HG03135 (cell line): ENCODE measurements around the gene KIR3DL2.
"Not testable (repeated sequence)": the region's sequence is repeated elsewhere in the genome, so short reads cannot be mapped to it uniquely, and the experiment has no call there.

Experiments used
- ATAC-seq: cut with Tn5 transposase; IDR thresholded peaks from one replicate; pipeline ENCODE4 v1.9.1; 2021; ENCODE audit warnings: mild to moderate bottlenecking, moderate library complexity; ENCODE audit not compliant: unreplicated experiment

The KIR3DL2 gene

DNA sequence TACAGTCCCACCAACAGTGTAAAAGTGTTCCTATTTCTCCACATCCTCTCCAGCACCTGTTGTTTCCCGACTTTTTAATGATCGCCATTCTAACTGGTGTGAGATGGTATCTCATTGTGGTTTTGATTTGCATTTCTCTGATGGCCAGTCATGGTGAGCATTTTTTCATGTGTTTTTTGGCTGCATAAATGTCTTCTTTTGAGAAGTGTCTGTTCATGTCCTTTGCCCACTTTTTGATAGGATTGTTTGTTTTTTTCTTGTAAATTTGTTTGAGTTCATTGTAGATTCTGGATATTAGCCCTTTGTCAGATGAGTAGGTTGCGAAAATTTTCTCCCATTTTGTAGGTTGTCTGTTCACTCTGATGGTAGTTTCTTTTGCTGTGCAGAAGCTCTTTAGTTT is 13.2 kb downstream of the KIR3DL2 start:
- ATAC-seq = not testable (repeated sequence)

DNA sequence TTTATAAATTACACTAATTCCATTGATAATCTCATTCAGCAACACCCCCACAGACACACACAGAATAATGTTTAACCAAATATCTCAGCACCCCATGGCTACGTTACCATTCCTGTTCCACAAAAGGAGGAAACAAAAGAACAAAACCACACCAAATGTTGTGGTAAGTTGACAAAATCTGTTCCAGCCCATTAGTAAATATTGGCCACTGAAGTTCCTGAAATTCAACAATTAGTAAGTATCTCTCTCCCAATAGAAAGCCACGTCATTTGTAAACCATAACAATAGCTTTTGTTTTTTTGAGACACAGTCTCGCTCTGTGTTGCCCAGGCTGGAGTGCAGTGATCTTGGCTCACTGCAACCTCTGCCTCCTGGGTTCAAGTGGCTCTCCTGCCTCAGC is 21.5 kb downstream of the KIR3DL2 start:
- ATAC-seq = no peak

DNA sequence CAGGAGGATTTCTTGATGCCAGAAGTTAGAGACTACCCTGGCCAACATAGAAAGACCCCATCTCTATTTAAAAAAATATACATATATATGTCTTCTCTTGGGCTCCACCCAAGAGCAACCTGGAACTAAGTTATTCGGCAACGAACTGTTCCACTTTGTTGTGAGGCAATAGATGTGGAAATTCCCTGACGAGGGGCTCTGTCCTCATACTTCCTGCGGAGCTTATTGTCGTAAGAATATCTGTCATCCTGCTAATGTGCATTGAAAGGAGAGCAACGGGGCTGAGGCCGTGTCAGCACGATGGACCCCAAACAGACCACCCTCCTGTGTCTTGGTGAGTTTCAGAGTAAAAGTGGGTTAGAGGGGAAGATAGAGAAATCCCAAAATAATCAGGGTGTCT is 23.7 kb downstream of the KIR3DL2 start, which contains the start of gene FCAR:
TSS of gene FCAR (plus strand) at position 246 of the 400 bp plus-strand sequence. CDS start at position 301, 55 bp downstream.
- no peak for ATAC-seq

DNA sequence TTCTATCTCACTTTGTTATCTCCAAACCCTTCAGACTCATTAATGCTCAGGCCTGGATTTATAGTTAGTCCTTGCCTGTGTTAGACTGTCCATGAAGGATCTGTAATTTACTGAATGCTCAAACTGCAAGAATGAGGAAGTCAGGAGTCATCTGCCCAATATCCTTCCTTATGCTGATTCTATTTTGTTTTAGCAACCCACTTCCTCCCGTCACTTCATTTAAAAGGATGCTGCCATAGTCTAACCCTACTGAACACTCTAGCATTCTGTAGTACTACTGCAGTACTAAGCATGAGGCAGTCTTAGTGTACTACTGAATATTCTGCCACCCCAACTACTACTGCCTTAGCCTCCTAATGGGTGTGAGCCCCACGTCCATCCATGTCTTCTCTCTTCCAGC is 25.3 kb downstream of the KIR3DL2 start:
- ATAC-seq = no peak

DNA sequence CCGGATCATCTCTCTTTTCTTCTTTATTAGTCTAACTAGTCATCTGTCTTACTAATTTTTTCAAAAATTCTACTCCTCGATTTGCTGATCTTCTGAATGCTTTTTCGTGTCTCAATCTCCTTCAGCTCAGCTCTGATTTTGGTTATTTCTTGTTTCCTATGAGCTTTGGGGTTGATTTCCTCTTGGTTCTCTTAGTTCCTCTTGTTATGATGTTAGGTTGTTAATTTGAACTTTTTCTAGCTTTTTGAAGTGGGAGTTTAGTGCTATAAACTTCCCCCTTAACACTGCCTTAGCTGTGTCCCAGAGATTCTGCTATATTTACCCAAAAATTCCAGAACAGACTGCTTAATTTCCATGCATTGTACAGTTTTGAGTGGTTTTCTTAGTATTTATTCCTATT is 27.2 kb downstream of the KIR3DL2 start:
- no peak for ATAC-seq

DNA sequence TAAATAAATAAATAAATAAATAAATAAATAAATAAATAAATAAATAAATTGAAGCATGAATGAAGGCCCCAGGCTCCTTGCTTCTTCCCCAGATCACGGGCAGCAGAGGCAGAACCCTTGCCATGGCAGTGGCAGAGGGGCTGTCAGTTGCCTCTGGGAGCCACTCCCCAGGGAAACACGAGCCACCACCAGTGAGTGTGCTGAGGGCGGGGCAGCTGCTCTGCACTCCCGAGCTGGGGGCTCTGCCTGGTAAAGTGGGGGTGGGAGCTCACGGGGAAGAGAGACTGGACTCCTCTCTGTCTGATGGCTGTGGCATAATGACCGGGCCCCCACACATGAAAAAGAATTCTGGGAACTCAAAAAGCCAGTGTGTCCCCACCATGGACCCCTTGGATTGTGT is 31.6 kb downstream of the KIR3DL2 start:
- no peak for ATAC-seq

DNA sequence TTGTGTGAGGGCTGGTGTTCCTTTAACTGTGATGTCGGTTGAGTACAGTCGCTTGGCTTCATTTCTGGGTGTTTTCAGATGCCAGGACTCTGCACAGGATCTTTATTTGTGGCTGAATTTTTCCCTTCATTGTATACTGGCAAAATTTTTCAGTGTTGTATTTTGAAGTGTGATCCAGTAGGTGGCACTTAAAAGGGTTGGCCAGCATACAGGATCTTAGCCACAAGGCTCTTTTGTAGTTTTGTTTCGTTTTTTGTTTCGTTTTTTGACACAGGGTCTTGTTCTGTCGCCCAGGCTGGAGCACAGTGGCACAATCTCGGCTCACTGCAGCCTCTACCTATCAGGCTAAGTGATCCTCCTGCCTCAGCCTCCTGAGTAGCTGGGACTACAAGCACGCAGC is 32.5 kb downstream of the KIR3DL2 start:
- ATAC-seq = no peak

DNA sequence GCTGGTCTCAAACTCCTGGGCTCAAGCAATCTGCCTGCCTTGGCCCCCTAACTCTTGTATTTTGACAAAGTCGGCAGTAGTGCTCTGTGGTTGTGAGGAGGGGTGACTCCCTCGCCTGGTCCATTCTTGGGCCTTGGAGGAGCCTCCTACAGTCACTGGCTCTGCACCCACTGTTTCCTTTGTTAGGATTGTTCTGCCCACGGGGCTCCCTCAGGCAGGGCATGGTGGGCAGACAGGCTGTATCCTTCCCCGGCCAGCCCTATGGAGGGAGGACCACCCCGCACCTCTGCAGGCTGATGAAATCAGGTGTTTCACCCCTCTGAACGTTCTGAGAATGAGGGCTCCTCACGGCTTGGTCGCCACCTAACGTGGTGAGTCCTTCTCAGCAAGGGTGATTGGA is 33.0 kb downstream of the KIR3DL2 start:
- ATAC-seq = no peak

DNA sequence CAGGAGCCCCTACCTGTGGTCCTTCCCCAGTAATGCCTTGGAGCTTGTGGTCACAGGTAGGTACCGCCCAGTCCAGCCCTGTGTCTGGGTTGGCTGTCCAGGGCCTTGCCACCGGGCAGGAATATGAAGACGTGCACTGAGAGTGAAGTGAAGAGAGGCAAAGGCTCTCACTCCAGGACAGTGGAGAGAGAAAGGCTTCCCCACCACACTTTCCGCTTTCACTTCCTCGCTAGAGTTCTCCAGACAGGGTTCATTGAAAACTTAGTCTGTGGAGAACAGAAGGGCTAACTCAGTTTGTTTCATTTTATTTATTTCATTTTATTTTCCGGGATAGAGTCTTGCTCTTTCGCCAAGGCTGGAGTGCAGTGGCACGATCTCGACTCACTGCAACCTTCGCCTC is 38.0 kb downstream of the KIR3DL2 start:
- no peak for ATAC-seq

DNA sequence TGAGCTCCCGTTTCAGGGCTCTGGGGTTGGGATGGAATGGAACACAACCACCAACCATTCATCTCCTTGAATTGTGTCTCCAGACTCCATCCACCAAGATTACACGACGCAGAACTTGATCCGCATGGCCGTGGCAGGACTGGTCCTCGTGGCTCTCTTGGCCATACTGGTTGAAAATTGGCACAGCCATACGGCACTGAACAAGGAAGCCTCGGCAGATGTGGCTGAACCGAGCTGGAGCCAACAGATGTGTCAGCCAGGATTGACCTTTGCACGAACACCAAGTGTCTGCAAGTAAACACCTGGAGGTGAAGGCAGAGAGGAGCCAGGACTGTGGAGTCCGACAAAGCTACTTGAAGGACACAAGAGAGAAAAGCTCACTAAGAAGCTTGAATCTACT is 39.3 kb downstream of the KIR3DL2 start:
- no peak for ATAC-seq

DNA sequence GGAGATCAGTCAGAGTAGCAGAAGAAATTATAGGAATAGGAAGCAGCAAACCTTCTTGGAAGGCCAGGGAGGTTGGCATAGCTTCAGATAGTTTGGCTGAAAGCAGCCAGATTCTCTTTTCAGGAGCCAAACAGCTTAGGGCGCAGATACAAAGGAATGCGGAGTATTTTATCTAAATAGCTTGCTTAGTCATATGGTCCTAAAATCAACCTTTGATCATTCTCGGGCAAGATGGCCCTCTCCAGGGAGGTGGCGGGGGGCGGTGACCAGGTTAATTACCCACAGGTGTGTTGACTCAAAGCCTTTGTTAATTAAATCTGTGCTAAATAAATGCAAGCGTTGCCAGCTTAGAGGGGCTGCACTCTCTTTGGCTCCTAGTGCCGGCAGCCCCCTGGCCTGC is 43.2 kb downstream of the KIR3DL2 start:
- no peak for ATAC-seq

DNA sequence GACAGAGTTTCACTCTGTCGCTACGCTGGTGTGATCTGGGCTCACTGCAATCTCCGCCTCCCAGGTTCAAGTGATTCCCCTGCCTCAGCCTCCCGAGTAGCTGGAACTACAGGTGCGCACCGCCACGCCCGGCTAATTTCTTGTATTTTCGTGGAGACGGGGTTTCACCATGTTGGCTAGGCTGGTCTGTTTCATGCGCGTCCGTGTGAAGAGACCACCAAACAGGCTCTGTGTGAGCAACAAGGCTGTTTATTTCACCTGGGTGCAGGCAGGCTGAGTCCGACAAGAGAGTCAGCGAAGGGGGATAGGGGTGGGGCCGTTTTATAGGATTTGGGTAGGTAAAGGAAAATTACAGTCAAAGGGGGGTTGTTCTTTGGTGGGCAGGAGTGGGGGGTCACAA is 43.9 kb downstream of the KIR3DL2 start:
- ATAC-seq = not testable (repeated sequence)

DNA sequence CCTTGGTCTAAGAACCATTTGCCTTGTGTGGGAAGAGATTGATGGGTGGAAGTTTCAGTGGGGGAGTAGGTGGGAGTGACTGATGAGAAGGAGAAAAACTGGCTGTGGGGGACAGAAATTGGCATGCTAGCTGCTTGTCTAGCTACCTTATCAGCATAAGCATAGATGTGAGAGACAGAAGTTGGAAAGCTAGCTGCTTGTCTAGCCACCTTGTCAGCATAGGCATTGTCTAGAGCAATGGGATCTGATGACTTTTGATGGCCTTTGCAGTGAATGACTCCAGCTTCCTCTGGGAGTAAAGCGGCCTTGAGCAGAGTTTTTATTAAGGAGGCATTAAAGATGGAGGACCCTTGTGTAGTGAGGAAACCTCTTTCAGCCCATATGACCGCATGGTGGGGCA is 45.8 kb downstream of the KIR3DL2 start:
- ATAC-seq = no peak

DNA sequence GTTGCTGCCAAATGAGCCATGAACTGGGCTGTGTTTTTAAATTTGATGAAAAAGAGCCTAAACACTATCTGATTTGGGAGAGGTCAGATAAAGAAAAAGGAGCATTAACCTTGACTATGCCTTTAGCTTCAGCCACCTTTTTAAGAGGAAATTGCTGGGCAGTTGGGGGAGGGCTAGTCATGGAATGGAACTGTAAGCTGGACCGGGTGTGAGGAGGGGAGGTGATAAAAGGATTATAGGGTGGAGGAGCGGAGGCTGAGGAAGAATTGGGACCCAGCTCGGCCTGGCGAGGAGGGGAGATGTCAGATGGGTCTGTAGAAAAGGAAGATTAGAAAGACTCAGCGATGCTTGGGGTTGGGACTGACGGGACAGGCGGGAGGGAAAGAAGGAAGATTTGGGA is 48.4 kb downstream of the KIR3DL2 start:
- ATAC-seq = not testable (repeated sequence)

DNA sequence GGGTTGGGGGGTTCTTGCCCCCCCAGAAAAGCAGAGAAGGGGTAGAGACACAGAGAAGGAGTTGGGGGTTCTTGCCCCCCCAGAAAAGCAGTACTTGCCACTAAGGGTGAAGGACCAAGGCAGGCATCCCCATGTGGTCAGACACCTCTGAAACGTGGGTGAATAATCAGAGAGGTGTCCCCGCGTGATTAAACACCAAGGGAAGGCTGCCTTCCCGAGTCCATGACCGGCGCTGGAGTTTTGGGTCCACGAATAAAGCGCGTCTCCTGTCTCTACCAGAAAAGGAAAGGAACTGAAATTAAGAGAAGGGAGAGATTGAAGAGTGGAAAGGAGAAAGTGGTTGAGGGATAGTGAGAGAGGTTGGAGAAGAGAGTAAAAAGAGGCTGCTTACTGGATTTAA is 49.4 kb downstream of the KIR3DL2 start:
- ATAC-seq = not testable (repeated sequence)

DNA sequence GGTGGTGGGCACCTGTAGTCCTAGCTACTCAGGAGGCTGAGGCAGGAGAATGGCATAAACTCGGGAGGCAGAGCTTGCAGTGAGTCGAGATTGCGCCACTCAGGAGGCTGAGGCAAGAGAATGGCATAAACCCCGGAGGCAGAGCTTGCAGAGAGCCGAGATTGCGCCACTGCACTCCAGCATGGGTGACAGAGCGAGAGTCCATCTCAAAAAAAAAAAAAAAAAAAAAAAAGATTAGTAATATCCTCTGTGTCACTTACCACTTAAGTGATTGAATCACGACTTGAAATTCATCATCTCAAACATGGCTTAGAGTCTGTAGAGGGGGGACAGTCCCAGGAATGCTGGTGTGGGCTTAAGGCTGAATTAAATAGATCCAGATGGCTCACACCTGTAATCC is 50.9 kb downstream of the KIR3DL2 start:
- ATAC-seq = not testable (repeated sequence)

DNA sequence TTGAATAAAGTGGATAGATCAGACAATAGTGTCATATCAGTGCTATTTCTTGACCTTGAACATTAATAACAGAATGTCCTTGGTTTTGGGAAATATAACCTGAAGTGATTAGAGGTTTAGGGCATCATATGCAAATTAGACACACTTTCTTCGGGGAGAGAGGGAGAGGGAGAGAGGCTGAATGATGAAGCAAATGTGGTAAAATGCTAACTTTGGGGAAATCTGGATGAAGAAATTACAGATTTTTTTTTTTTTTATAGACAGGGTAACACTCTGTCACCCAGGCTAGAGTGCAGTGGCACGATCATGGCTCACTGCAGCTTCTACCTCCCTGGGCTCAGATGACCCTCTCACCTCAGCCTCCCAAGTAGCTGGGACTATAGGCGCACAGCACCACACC is 51.8 kb downstream of the KIR3DL2 start:
- ATAC-seq = no peak

DNA sequence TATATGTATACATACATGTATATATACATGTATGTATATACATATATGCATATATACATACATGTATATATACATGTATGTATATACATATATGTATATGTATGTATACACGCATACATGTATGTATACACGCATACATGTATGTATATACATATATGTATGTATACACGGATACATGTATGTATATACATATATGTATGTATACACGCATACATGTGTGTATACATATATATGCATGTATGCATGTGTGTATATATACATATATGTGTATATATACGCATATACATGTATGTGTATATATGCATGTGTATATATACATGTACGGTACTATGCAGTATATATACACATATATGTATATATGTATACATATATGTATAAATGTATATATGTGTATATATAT is 53.1 kb downstream of the KIR3DL2 start:
- no peak for ATAC-seq

DNA sequence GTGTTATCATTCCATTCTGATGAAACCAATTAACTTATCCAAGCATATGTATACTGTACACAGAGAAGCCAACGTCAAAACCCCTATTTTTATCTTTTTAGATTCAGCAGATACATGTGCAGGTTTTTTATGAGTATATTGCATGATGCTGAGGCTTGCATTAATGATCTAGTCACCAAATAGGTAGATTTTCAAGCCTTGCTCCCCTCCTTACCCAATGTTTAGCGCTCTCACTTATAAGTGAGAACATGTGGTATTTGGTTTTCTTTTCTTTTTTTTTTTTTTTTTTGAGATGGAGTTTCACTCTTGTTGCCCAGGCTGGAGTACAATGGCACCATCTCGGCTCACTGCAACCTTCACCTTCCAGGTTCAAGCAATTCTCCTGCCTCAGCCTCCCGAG is 54.0 kb downstream of the KIR3DL2 start:
- not testable (repeated sequence) for ATAC-seq

DNA sequence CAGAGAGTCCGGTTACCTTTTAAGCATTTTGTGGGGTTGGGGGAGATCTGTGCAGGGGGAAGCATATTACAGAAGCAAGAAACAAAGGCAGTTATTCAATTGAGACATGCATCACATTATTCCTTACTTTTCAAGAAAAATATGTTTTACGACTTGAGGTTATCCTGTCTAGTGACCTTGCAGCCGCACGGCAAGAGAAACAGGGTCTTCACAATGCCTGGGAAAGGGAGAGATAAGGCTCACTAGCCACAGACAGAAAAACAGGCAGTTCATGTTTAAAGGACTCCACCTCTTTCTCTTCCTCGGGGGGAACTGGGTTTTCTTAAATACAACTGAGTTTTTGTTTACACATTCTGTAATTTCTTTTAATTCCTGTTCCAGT is 55.2 kb downstream of the KIR3DL2 start:
- ATAC-seq = no peak

DNA sequence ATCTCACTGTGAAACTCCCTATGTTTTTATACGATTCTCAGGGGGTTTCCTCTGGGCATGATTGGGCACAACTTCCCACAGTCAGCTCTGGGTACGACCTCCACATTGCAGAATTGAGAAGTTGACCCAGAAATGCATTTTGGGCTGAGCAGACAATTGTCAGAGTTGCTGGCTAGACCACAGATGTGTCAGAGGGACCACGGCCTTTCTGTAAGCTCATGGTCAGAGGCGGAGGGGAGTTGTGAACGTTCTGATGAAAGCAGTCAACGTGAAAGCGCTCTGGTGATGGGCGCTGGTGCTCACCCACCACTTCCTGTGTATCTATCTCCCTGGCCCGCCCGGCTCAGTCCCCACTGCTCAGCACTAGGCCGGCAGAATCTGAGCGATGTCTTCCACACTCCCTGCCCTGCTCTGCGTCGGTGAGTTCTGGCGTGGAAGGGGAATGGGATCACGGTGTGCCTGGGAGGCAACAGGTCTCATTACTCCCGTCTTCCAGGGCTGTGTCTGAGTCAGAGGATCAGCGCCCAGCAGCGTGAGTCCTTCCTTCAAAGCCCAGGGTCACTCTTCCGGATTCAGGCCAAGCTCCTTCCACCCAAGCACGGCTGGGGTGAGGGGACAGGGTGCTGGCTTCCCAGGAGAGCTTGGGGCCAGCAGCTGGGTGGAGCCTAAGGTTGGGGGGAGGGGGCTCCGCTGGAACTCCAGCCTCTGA is 55.7 kb downstream of the KIR3DL2 start, which contains the start of gene NCR1:
TSS of gene NCR1 (plus strand) at position 346 of the 709 bp plus-strand sequence. CDS start at position 386, 40 bp downstream.
- ATAC-seq = no peak

DNA sequence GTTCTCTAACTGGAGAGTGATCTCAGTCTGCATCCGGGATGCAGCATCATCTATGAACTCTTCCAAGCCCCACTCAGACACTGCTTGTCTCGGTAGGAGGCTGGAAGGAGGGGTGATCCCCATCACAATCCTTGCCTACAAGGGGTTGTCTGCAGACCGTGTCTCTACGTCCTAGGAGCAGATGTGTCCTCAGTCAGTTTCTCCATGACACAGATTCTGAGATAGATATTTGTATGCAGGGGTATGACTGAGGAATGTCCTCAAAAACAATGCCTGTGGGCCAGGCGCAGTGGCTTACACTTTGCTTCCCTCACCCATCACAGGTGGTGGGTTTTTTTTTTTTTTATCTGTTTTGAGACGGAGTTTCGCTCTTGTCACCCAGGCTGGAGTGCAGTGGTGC is 56.6 kb downstream of the KIR3DL2 start:
- ATAC-seq = no peak

DNA sequence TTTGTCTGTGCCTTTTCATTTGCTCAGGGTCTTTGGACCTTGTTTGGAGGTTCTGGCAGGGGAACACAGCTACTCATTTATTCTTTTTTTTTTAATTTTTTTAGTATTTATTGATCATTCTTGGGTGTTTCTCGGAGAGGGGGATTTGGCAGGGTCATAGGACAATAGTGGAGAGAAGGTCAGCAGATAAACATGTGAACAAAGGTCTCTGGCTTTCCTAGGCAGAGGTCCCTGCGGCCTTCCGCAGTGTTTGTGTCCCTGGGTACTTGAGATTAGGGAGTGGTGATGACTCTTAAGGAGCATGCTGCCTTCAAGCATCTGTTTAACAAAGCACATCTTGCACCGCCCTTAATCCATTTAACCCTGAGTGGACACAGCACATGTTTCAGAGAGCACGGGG is 57.7 kb downstream of the KIR3DL2 start:
- ATAC-seq = not testable (repeated sequence)
